GM19238 (cell line): ENCODE data around the gene SCN8A.
A peak's percentile ranks its signal among the peaks of the same experiment; 100 is the strongest.

Source experiments
- DNase-seq: peaks from one replicate; pipeline ENCODE4 v3.0.0; 2011; ENCODE audit warnings: low spot score; ENCODE audit not compliant: insufficient read length

Gene SCN8A

GRCh38 chr12:51714666-51715065 lies 123.6 kb downstream of the SCN8A start:
- no peak for DNase-seq

- DNase-seq = no peak
Measured at GRCh38 chr12:51717326-51717925, 126.4 kb downstream of the SCN8A start.

GRCh38 chr12:51721282-51721940 lies 130.4 kb downstream of the SCN8A start:
- DNase-seq = peak; percentile 9

GRCh38 chr12:51722431-51722830 lies 131.4 kb downstream of the SCN8A start:
- no peak for DNase-seq

GRCh38 chr12:51726161-51726560 lies 135.1 kb downstream of the SCN8A start:
- no peak for DNase-seq

GRCh38 chr12:51726931-51727330 lies 135.9 kb downstream of the SCN8A start:
- no peak for DNase-seq

- no peak for DNase-seq
Measured at GRCh38 chr12:51729331-51729730, 138.3 kb downstream of the SCN8A start.

GRCh38 chr12:51730745-51731144 lies 139.7 kb downstream of the SCN8A start:
- DNase-seq = no peak

GRCh38 chr12:51740536-51740935 lies 149.5 kb downstream of the SCN8A start:
- no peak for DNase-seq

- no peak for DNase-seq
Measured at GRCh38 chr12:51744235-51744634, 153.2 kb downstream of the SCN8A start.

GRCh38 chr12:51744957-51745356 lies 153.9 kb downstream of the SCN8A start:
- no peak for DNase-seq

GRCh38 chr12:51746416-51746815 lies 155.4 kb downstream of the SCN8A start:
- DNase-seq = no peak

- DNase-seq = no peak
Measured at GRCh38 chr12:51748235-51748634, 157.2 kb downstream of the SCN8A start.

- DNase-seq = no peak
Measured at GRCh38 chr12:51749206-51749985, 158.4 kb downstream of the SCN8A start.

GRCh38 chr12:51749986-51750317 lies 158.9 kb downstream of the SCN8A start:
- DNase-seq = no peak

- DNase-seq = no peak
Measured at GRCh38 chr12:51751661-51752060, 160.6 kb downstream of the SCN8A start.

- DNase-seq = no peak
Measured at GRCh38 chr12:51752234-51752889, 161.3 kb downstream of the SCN8A start.

GRCh38 chr12:51753980-51754675 lies 163.1 kb downstream of the SCN8A start:
- no peak for DNase-seq

GRCh38 chr12:51755251-51755650 lies 164.2 kb downstream of the SCN8A start:
- DNase-seq = no peak

GRCh38 chr12:51759175-51759574 lies 168.1 kb downstream of the SCN8A start:
- DNase-seq = no peak

- DNase-seq = no peak
Measured at GRCh38 chr12:51759695-51760094, 168.7 kb downstream of the SCN8A start.

GRCh38 chr12:51760231-51760630 lies 169.2 kb downstream of the SCN8A start:
- no peak for DNase-seq
